Left lung (tissue), 10 donors: ENCODE data around the gene EBF3. TPM values are rescaled to one million over a fixed set of nuclear protein-coding genes. Genes with fewer than 3 reads are reported as not detected.

ENCODE experiments used
- ATAC-seq: fragments of 200-7000 bp; cut with Tn5 transposase; one replicate; pipeline ENCODE4 v1.9.1; 2020; ENCODE audit warnings: moderate library complexity
- DNase-seq, 4 donors: peaks; one replicate each; pipeline ENCODE4 v3.0.0-alpha.2; 2013 to 2020
- H3K27ac ChIP-seq, 2 donors: fragments of 200-600 bp; sonication (generic) in 1 of 2; one replicate each; pipeline versions ENCODE4 v1.5.0 to v1.8.0; 2020 to 2021
- H3K27me3 ChIP-seq, 2 donors: fragments of 200-600 bp; sonication (generic) in 1 of 2; one replicate each; pipeline versions ENCODE4 v1.5.0 to v1.8.0; 2020 to 2021
- H3K36me3 ChIP-seq, 2 donors: fragments of 200-600 bp; sonication (generic) in 1 of 2; one replicate each; pipeline versions ENCODE4 v1.5.0 to v1.8.0; 2020 to 2021
- H3K4me1 ChIP-seq, 2 donors: fragments of 200-600 bp; one replicate each; pipeline ENCODE4 v1.8.0; 2021
- H3K4me3 ChIP-seq, 2 donors: fragments of 200-600 bp; sonication (generic) in 1 of 2; one replicate each; pipeline versions ENCODE4 v1.5.0 to v1.8.0; 2020 to 2021; ENCODE audit warnings: mild to moderate bottlenecking in 1 of 2
- H3K9me3 ChIP-seq, 2 donors: fragments of 200-600 bp; sonication (generic) in 1 of 2; one replicate each; pipeline versions ENCODE4 v1.5.0 to v1.8.0; 2020 to 2021
- intact Hi-C, 2 donors: fragments of 100-400 bp; cut with DNase I; formaldehyde crosslinking; loops; one replicate each; pipeline versions ENCODE4 v1.11.2 to v1.14.2; 2022
- polyA plus RNA-seq, 6 donors: library from polyadenylated mRNA; unstranded; fragments of 120-200 nt; gene quantifications; one replicate each; pipeline ENCODE4 v1.2.1, GENCODE V29; 2013; ENCODE audit not compliant: insufficient read length in 6 of 6
- total RNA-seq, 2 donors: library from RNA; stranded (reverse); fragmentation: NEBNext Ultra II Directional; extraction: Animal tissue kit (Norgen Biotek cat#: 25700); gene quantifications; one replicate each; pipeline ENCODE4 v1.2.1, GENCODE V29; 2021
- TF ChIP-seq, protein P1 (sequence below), 2 donors: fragments of 200-600 bp; sonication (generic) in 1 of 2; IDR thresholded peaks; one replicate each; pipeline versions ENCODE4 v1.5.0 to v1.8.0; 2021; ENCODE audit warnings: antibody characterized with exemption in 2 of 2
- donor health status: DM: no; HTN: yes; CAD: no.
- donor health status: DM: no; HTN: no; CAD: no.

Gene EBF3
- total and polyA plus RNA-seq, 8 donors = 0.10 to 2.0 (median 1.4) TPM; not detected in 1

DNA sequence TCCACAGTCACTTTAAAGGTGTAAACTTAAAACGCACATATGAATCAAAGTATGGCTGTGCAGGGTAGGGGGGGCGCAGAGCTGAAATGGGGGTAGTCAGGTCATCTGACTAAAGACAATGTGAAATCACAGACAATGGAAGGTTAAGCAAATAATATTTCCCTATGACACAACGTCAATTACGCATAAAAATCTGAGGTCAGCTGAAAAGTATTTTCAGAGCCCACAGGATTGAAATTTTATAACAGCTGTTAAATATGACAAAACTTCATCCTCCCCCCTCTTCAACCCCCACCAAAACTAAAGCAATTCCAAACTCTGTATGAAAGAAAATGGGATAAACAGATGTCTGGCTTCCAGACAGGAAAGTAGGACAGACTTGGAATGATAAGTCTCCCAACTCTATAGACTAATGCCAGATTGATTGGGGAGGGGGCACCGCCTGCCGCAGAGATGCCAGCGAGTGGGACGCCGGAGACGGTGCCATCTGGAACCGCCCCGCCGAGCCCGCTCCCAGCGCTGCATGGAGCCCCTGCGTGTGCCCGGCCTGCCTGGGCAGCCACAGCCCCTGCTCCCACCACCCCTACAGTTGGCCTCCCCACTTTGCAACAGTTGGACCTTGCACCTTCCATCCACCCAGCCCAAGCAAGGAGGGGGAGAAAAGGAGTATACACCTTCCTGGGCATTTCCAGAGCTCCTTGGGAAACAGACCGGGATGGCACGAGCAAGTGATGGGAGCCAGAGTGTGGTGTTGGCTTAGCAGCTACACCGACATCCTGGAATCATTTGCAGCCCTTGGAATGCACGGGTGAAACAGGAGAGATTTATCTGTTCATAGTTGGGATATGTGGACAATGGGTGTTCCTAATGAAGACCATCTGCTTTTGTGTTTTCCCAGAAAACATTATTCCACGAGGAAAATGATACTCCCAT, 10.7 kb downstream of the EBF3 start:
- Histone ChIP-seq H3K4me3 (no peak overlapping the region), H3K4me1 (peaks cover 0 to 2% of the 10 kb centered on the region in 2 donors), H3K36me3 (no peaks in the 10 kb centered on the region), H3K9me3 (no peaks in the 10 kb centered on the region), H3K27ac (no peak overlapping the region), H3K27me3 (peaks cover 50 to 88% of the 10 kb centered on the region in 2 donors)
- intact Hi-C loops = no loop called here
- DNase-seq (peak in 1 of 4 donors; percentile 18), ATAC-seq (no peak)
- TF ChIP-seq, protein P1, sequence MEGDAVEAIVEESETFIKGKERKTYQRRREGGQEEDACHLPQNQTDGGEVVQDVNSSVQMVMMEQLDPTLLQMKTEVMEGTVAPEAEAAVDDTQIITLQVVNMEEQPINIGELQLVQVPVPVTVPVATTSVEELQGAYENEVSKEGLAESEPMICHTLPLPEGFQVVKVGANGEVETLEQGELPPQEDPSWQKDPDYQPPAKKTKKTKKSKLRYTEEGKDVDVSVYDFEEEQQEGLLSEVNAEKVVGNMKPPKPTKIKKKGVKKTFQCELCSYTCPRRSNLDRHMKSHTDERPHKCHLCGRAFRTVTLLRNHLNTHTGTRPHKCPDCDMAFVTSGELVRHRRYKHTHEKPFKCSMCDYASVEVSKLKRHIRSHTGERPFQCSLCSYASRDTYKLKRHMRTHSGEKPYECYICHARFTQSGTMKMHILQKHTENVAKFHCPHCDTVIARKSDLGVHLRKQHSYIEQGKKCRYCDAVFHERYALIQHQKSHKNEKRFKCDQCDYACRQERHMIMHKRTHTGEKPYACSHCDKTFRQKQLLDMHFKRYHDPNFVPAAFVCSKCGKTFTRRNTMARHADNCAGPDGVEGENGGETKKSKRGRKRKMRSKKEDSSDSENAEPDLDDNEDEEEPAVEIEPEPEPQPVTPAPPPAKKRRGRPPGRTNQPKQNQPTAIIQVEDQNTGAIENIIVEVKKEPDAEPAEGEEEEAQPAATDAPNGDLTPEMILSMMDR (IDR thresholded peaks at IDR 0.05) = no peak

DNA sequence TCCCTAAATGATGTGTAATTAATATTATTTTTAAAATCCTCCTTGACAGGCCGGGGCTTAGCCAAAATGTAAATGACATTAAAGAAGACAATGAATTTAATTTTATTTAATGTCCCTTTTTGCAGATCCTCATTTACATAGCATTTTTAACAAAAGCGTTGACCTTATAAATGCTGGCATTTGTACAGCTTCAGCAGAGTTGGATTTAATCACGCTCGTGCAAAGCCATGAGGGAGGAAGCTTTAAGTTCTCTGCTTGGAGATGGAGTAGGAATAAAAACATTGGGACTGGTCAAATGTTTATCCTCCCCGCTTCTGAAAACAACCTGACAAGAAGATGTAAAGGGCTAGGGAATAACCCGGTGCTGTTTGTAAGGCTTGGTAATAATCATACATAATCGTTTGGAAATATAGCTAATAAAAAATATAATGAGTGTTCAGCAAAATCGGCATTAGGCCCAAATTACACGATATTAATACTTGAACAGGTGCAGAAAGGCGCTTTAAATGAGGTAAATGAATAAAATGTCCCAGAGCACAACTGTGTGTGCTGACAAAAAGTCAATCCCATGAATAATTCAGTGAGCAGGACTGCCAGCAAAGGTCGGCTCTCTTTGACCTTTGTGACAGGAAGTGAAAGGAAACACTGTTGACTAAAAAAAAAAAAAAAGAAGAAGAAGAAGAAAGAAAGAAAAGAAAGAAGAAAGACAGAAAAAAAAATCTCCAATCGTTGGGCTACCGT, 11.5 kb downstream of the EBF3 start:
- TF ChIP-seq, protein P1 (IDR thresholded peaks at IDR 0.05) = no peak
- H3K36me3 ChIP-seq = no peaks in the 10 kb centered on the region
- ATAC-seq (no peak), DNase-seq (no peak)
- no peaks in the 10 kb centered on the region for H3K9me3 ChIP-seq
- intact Hi-C loops = no loop called here
- no peak overlapping the region for H3K27ac ChIP-seq
- H3K27me3 ChIP-seq = peaks cover 41 to 87% of the 10 kb centered on the region in 2 donors
- H3K4me3 ChIP-seq = no peak overlapping the region
- no peaks in the 10 kb centered on the region for H3K4me1 ChIP-seq

- peak in 1 of 4 donors; percentile 1 for DNase-seq
- Histone ChIP-seq H3K4me3 (no peak overlapping the region), H3K27me3 (peaks cover 35 to 84% of the 10 kb centered on the region in 2 donors), H3K27ac (no peak overlapping the region), H3K4me1 (no peaks in the 10 kb centered on the region), H3K9me3 (no peaks in the 10 kb centered on the region), H3K36me3 (no peaks in the 10 kb centered on the region)
- intact Hi-C loops = no loop called here
- ATAC-seq = no peak
- TF ChIP-seq, protein P1 (IDR thresholded peaks at IDR 0.05) = no peak
Measured at GRCh38 chr10:129951970-129952265, 12.2 kb downstream of the EBF3 start.

- ATAC-seq (no peak), DNase-seq (peak in 1 of 4 donors; percentile 12)
- Histone ChIP-seq H3K36me3 (no peaks in the 10 kb centered on the region), H3K27ac (no peak overlapping the region), H3K27me3 (peaks cover 29 to 84% of the 10 kb centered on the region in 2 donors), H3K4me1 (no peaks in the 10 kb centered on the region), H3K4me3 (no peak overlapping the region), H3K9me3 (no peaks in the 10 kb centered on the region)
- TF ChIP-seq, protein P1 (IDR thresholded peaks at IDR 0.05) = no peak
- intact Hi-C loops = no loop called here
Measured at GRCh38 chr10:129951101-129951969, 12.7 kb downstream of the EBF3 start.
